ENCODE measurements around the gene RBBP7. TPM values are rescaled to one million over a fixed set of nuclear protein-coding genes. Genes with fewer than 3 reads are reported as not detected.

Gene RBBP7
- total RNA-seq, 5 donors from 2014 or later (not counting 1 experiment from before 2014, with no cell fraction given), result 72.6 to 111 (median 90.3) TPM

- Mint-ChIP-seq H3K27me3 (no peaks in the 10 kb centered on the region), H3K4me3 (no peak overlapping the region), H3K27ac (no peak overlapping the region), H3K4me1 (peaks cover 8 to 15% (median 13%) of the 10 kb centered on the region in 3 donors), H3K36me3 (peaks cover 5% of the 10 kb centered on the region), H3K9me3 (no peaks in the 10 kb centered on the region)
- Histone ChIP-seq H3K4me3 (ENCODE audit: control insufficient read depth in 1 of 2, extremely low read depth in 1 of 2, low read length in 1 of 2) (no peak overlapping the region), H3K27ac (ENCODE audit: low read length) (no peak overlapping the region), H3K27me3 (replicated peaks in 1 of 2; ENCODE audit: control insufficient read depth in 2 of 2, extremely low read depth in 1 of 2, insufficient read depth in 2 of 2, low read length in 1 of 2) (no peaks in the 10 kb centered on the region), H3K36me3 (ENCODE audit: control insufficient read depth in 2 of 2, extremely low read depth in 1 of 2, insufficient read depth in 1 of 2, low read length in 1 of 2) (peaks cover 0 to 4% of the 10 kb centered on the region in 2 donors), H3K9me3 (no peaks in the 10 kb centered on the region), H3K4me1 (ENCODE audit: control insufficient read depth in 1 of 2, extremely low read depth in 1 of 2, insufficient read depth in 2 of 2, low read length in 2 of 2) (no peaks in the 10 kb centered on the region)
- DNase-seq, result no peak
- WGBS (ENCODE audit: insufficient coverage), result no CpG with 5 or more reads among the region's 1 CpG
- CTCF ChIA-PET, result interaction anchor here in 1 of 2 donors (0.6 kb wide), 1 partner anchor 11 kb away, joined by 3 read pairs; no protein-coding TSS in a partner anchor
- POLR2A ChIA-PET, result no interaction called here
- ATAC-seq (replicated peaks in 1 of 4), result no peak
Observed at GRCh38 chrX:16814597-16814996, 55.6 kb downstream of the RBBP7 start.

- no peaks in the 10 kb centered on the region for H3K9me3 Mint-ChIP-seq
- Histone ChIP-seq H3K27me3 (replicated peaks in 1 of 2; ENCODE audit: control insufficient read depth in 2 of 2, extremely low read depth in 1 of 2, insufficient read depth in 2 of 2, low read length in 1 of 2) (no peaks in the 10 kb centered on the region), H3K4me1 (ENCODE audit: control insufficient read depth in 1 of 2, extremely low read depth in 1 of 2, insufficient read depth in 2 of 2, low read length in 2 of 2) (no peaks in the 10 kb centered on the region), H3K36me3 (ENCODE audit: control insufficient read depth in 2 of 2, extremely low read depth in 1 of 2, insufficient read depth in 1 of 2, low read length in 1 of 2) (no peaks in the 10 kb centered on the region), H3K4me3 (ENCODE audit: control insufficient read depth in 1 of 2, extremely low read depth in 1 of 2, low read length in 1 of 2) (no peak overlapping the region), H3K9me3 (no peaks in the 10 kb centered on the region), H3K27ac (ENCODE audit: low read length) (no peak overlapping the region)
- CTCF ChIA-PET, result interaction anchor here in 1 of 2 donors (0.6 kb wide), 1 partner anchor 289 kb away, joined by 3 read pairs; no protein-coding TSS in a partner anchor
- no peak overlapping the region for H3K4me3 Mint-ChIP-seq
- H3K27ac Mint-ChIP-seq, result peak overlapping the region in 1 of 2 donors; percentile 61
- peaks cover 4% of the 10 kb centered on the region for H3K36me3 Mint-ChIP-seq
- H3K27me3 Mint-ChIP-seq, result no peaks in the 10 kb centered on the region
- POLR2A ChIA-PET, result interaction anchor here in 1 of 2 donors (0.6 kb wide), 1 partner anchor 13 kb away, joined by 3 read pairs; no protein-coding TSS in a partner anchor
- WGBS (ENCODE audit: insufficient coverage), result 74% methylated on average over 3 of the region's 4 CpGs
- no peak for DNase-seq
- H3K4me1 Mint-ChIP-seq, result peaks cover 28 to 43% (median 29%) of the 10 kb centered on the region in 3 donors
- ATAC-seq (replicated peaks in 1 of 4), result no peak
Observed at GRCh38 chrX:16807976-16808542, 62.1 kb downstream of the RBBP7 start.

GRCh38 chrX:16807548-16807947 is 62.6 kb downstream of the RBBP7 start:
- ChIA-PET POLR2A (interaction anchor here (0.6 kb wide), 2 partner anchors 12 to 37 kb away, joined by 3 to 10 read pairs; no protein-coding TSS in a partner anchor), CTCF (interaction anchor here in 1 of 2 donors (0.6 kb wide), 1 partner anchor 288 kb away, joined by 3 read pairs; no protein-coding TSS in a partner anchor)
- peaks cover 4% of the 10 kb centered on the region for H3K36me3 Mint-ChIP-seq
- H3K4me1 Mint-ChIP-seq, result peaks cover 28 to 40% (median 29%) of the 10 kb centered on the region in 3 donors
- no peaks in the 10 kb centered on the region for H3K27me3 Mint-ChIP-seq
- ATAC-seq (replicated peaks in 1 of 4), result peak in 1 of 4 experiments; percentile 24
- no peaks in the 10 kb centered on the region for H3K27me3 ChIP-seq (replicated peaks in 1 of 2; ENCODE audit: control insufficient read depth in 2 of 2, extremely low read depth in 1 of 2, insufficient read depth in 2 of 2, low read length in 1 of 2)
- no peak overlapping the region for H3K4me3 ChIP-seq (ENCODE audit: control insufficient read depth in 1 of 2, extremely low read depth in 1 of 2, low read length in 1 of 2)
- no peaks in the 10 kb centered on the region for H3K9me3 Mint-ChIP-seq
- no peak overlapping the region for H3K27ac ChIP-seq (ENCODE audit: low read length)
- no peak overlapping the region for H3K27ac Mint-ChIP-seq
- H3K36me3 ChIP-seq (ENCODE audit: control insufficient read depth in 2 of 2, extremely low read depth in 1 of 2, insufficient read depth in 1 of 2, low read length in 1 of 2), result no peaks in the 10 kb centered on the region
- H3K4me1 ChIP-seq (ENCODE audit: control insufficient read depth in 1 of 2, extremely low read depth in 1 of 2, insufficient read depth in 2 of 2, low read length in 2 of 2), result no peaks in the 10 kb centered on the region
- no peaks in the 10 kb centered on the region for H3K9me3 ChIP-seq
- DNase-seq, result no peak
- H3K4me3 Mint-ChIP-seq, result no peak overlapping the region

- ATAC-seq (replicated peaks in 1 of 4) (no peak), DNase-seq (no peak)
Observed at GRCh38 chrX:16804923-16805464, 65.2 kb downstream of the RBBP7 start.

GRCh38 chrX:16797841-16798240 is 72.3 kb downstream of the RBBP7 start:
- H3K27ac ChIP-seq (ENCODE audit: low read length), result no peak overlapping the region
- WGBS (ENCODE audit: insufficient coverage), result no CpG with 5 or more reads among the region's 4 CpGs
- Mint-ChIP-seq H3K9me3 (no peaks in the 10 kb centered on the region), H3K4me1 (peaks cover 17 to 34% (median 18%) of the 10 kb centered on the region in 3 donors), H3K4me3 (no peak overlapping the region), H3K27me3 (no peaks in the 10 kb centered on the region), H3K36me3 (peaks cover 15% of the 10 kb centered on the region), H3K27ac (no peak overlapping the region)
- H3K4me1 ChIP-seq (ENCODE audit: control insufficient read depth in 1 of 2, extremely low read depth in 1 of 2, insufficient read depth in 2 of 2, low read length in 2 of 2), result no peaks in the 10 kb centered on the region
- ATAC-seq (replicated peaks in 1 of 4) (no peak), DNase-seq (no peak)
- ChIA-PET CTCF (no interaction called here), POLR2A (interaction anchor here in 1 of 2 donors (0.6 to 0.7 kb wide), 2 partner anchors 11 to 85 kb away, joined by 3 read pairs; partner anchors contain the start of gene CTPS2)
- H3K4me3 ChIP-seq (ENCODE audit: control insufficient read depth in 1 of 2, extremely low read depth in 1 of 2, low read length in 1 of 2), result no peak overlapping the region
- peaks cover 0 to 14% of the 10 kb centered on the region in 2 donors for H3K36me3 ChIP-seq (ENCODE audit: control insufficient read depth in 2 of 2, extremely low read depth in 1 of 2, insufficient read depth in 1 of 2, low read length in 1 of 2)
- H3K27me3 ChIP-seq (replicated peaks in 1 of 2; ENCODE audit: control insufficient read depth in 2 of 2, extremely low read depth in 1 of 2, insufficient read depth in 2 of 2, low read length in 1 of 2), result no peaks in the 10 kb centered on the region
- no peaks in the 10 kb centered on the region for H3K9me3 ChIP-seq

More at GRCh38 chrX:16804923-16805464, 65.2 kb downstream of the RBBP7 start:
- no peak overlapping the region for H3K4me3 ChIP-seq (ENCODE audit: control insufficient read depth in 1 of 2, extremely low read depth in 1 of 2, low read length in 1 of 2)
- H3K27me3 Mint-ChIP-seq, result no peaks in the 10 kb centered on the region
- no peaks in the 10 kb centered on the region for H3K27me3 ChIP-seq (replicated peaks in 1 of 2; ENCODE audit: control insufficient read depth in 2 of 2, extremely low read depth in 1 of 2, insufficient read depth in 2 of 2, low read length in 1 of 2)
- H3K27ac Mint-ChIP-seq, result no peak overlapping the region
- no peak overlapping the region for H3K27ac ChIP-seq (ENCODE audit: low read length)
- no CpG with 5 or more reads among the region's 8 CpGs for WGBS (ENCODE audit: insufficient coverage)
- no peaks in the 10 kb centered on the region for H3K9me3 Mint-ChIP-seq
- H3K4me1 Mint-ChIP-seq, result peaks cover 22 to 46% (median 30%) of the 10 kb centered on the region in 3 donors
- peaks cover 4% of the 10 kb centered on the region for H3K36me3 Mint-ChIP-seq
- ChIA-PET CTCF (interaction anchor here in 1 of 2 donors (0.6 kb wide), 1 partner anchor 65 kb away, joined by 4 read pairs; no protein-coding TSS in a partner anchor), POLR2A (interaction anchor here (0.5 to 0.6 kb wide), 7 partner anchors 23 to 1134 kb away, joined by 3 to 8 read pairs (median 4); no protein-coding TSS in a partner anchor)
- H3K4me1 ChIP-seq (ENCODE audit: control insufficient read depth in 1 of 2, extremely low read depth in 1 of 2, insufficient read depth in 2 of 2, low read length in 2 of 2), result no peaks in the 10 kb centered on the region
- no peak overlapping the region for H3K4me3 Mint-ChIP-seq
- H3K9me3 ChIP-seq, result no peaks in the 10 kb centered on the region
- no peaks in the 10 kb centered on the region for H3K36me3 ChIP-seq (ENCODE audit: control insufficient read depth in 2 of 2, extremely low read depth in 1 of 2, insufficient read depth in 1 of 2, low read length in 1 of 2)

GRCh38 chrX:16797358-16797757 is 72.8 kb downstream of the RBBP7 start:
- H3K27me3 Mint-ChIP-seq, result no peaks in the 10 kb centered on the region
- H3K27ac Mint-ChIP-seq, result no peak overlapping the region
- Histone ChIP-seq H3K4me1 (ENCODE audit: control insufficient read depth in 1 of 2, extremely low read depth in 1 of 2, insufficient read depth in 2 of 2, low read length in 2 of 2) (no peaks in the 10 kb centered on the region), H3K27ac (ENCODE audit: low read length) (no peak overlapping the region), H3K4me3 (ENCODE audit: control insufficient read depth in 1 of 2, extremely low read depth in 1 of 2, low read length in 1 of 2) (no peak overlapping the region), H3K9me3 (no peaks in the 10 kb centered on the region), H3K36me3 (ENCODE audit: control insufficient read depth in 2 of 2, extremely low read depth in 1 of 2, insufficient read depth in 1 of 2, low read length in 1 of 2) (peaks cover 0 to 14% of the 10 kb centered on the region in 2 donors), H3K27me3 (replicated peaks in 1 of 2; ENCODE audit: control insufficient read depth in 2 of 2, extremely low read depth in 1 of 2, insufficient read depth in 2 of 2, low read length in 1 of 2) (no peaks in the 10 kb centered on the region)
- ChIA-PET POLR2A (interaction anchor here in 1 of 2 donors (0.6 kb wide), 1 partner anchor 77 kb away, joined by 4 read pairs; no protein-coding TSS in a partner anchor), CTCF (no interaction called here)
- WGBS (ENCODE audit: insufficient coverage), result 100% methylated on average over 1 of the region's 5 CpGs
- H3K9me3 Mint-ChIP-seq, result no peaks in the 10 kb centered on the region
- ATAC-seq (replicated peaks in 1 of 4), result no peak
- peaks cover 17 to 34% (median 18%) of the 10 kb centered on the region in 3 donors for H3K4me1 Mint-ChIP-seq
- peaks cover 15% of the 10 kb centered on the region for H3K36me3 Mint-ChIP-seq
- no peak for DNase-seq
- H3K4me3 Mint-ChIP-seq, result no peak overlapping the region
